ENCODE data around the gene SMOC2.

SMOC2 gene

DNA sequence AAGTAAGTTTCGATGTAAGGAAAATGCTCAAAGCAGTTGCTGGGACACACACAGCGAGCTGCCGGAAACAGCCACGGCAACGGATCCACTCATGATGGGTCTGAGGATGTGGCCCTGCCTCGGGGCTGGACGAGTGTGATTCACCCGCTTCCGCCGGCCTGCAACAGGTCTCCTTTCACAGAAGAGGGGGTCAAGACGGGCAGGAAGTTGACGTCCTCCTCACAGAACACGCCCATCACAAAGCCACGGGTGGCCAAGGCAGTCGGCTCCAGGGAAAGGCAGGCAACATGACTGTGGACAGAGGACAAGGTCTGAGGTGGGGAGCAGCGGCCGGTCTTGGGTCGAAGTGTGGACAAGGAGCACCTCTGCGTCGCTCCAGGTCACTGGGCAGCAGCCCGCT, 29.9 kb upstream of the SMOC2 start:
- Mint-ChIP-seq H3K4me3 (no peak overlapping the region), H3K4me1 (ENCODE audit: low read depth) (no peaks in the 10 kb centered on the region), H3K27ac (no peak overlapping the region), H3K36me3 (ENCODE audit: low read depth) (no peaks in the 10 kb centered on the region), H3K9me3 (no peaks in the 10 kb centered on the region), H3K27me3 (ENCODE audit: low read depth) (no peaks in the 10 kb centered on the region)
- no peak for DNase-seq (ENCODE audit: low spot score)

DNA sequence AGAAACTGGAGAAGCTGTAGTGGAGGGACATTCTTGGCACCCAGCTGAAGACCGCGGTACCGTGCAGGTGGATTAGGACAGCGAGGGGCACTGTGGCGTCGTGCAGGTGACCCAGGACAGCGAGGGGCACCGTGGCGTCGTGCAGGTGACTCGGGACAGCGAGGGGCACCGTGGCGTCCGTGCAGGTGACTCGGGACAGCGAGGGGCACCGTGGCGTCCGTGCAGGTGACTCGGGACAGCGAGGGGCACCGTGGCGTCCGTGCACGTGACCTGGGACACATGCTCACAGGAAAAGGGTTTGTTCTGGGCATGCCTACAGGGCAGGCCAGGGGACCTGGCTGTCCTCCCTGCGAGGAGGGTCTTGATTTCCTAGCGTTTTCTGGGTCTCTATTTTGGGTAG, 29.2 kb upstream of the SMOC2 start:
- H3K27ac Mint-ChIP-seq, result no peak overlapping the region
- no peak overlapping the region for H3K4me3 Mint-ChIP-seq
- H3K27me3 Mint-ChIP-seq (ENCODE audit: low read depth), result no peaks in the 10 kb centered on the region
- no peaks in the 10 kb centered on the region for H3K4me1 Mint-ChIP-seq (ENCODE audit: low read depth)
- no peaks in the 10 kb centered on the region for H3K36me3 Mint-ChIP-seq (ENCODE audit: low read depth)
- H3K9me3 Mint-ChIP-seq, result no peaks in the 10 kb centered on the region
- no peak for DNase-seq (ENCODE audit: low spot score)

DNA sequence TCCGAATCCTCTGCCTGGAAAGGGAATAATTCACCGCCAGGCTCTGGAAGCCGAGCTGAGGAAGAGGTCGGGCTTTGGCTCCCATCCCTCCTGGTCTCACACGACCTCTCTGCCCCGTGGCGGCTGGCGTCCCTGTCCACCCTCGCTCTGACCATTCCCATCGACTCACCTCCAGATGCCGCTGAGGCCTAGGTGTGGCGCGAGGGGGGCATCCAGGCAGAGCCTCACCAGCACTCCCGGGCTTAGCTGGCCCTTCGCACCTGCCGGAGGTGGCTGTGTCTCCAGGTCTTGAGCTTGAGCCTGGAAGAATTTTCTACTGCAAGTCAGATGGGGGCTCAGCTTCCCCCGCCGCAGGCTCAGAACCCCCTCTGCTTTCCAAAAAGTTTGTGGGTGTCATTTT, 28.5 kb upstream of the SMOC2 start:
- no peak for DNase-seq (ENCODE audit: low spot score)
- no peak overlapping the region for H3K27ac Mint-ChIP-seq
- H3K4me3 Mint-ChIP-seq, result no peak overlapping the region
- H3K27me3 Mint-ChIP-seq (ENCODE audit: low read depth), result no peaks in the 10 kb centered on the region
- H3K9me3 Mint-ChIP-seq, result no peaks in the 10 kb centered on the region
- no peaks in the 10 kb centered on the region for H3K4me1 Mint-ChIP-seq (ENCODE audit: low read depth)
- no peaks in the 10 kb centered on the region for H3K36me3 Mint-ChIP-seq (ENCODE audit: low read depth)

DNA sequence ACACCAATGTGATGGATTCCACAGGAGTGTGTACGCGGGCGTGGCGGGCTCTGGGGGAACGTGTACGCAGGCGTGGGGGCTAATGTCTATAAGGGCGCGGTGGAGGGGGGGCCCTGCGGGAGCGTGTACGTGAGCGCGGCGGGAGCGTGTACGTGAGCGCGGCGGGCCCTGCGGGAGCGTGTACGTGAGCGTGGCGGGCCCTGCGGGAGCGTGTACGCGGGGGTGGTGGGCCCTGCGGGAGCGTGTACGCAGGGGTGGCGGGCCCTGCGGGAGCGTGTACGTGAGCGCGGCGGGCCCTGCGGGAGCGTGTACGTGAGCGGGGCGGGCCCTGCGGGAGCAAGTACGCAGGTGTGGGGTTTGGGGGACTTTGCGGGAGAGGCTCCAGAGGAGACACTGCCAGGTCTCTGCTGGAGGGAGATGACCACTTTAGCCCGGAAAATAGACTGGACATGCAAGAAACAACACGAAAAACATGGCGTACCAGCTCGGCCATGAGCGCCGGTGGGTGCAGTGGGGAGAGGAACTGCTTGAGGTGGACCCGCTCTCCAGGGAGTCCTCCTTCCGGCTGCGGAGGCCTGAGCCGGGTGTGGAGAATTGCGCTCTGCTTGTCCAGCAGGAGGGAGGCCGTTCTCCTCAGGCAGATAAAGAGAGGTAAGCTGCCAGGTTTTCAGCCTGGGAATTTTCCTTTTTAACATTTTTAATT, 27.8 kb upstream of the SMOC2 start:
- Mint-ChIP-seq H3K27me3 (ENCODE audit: low read depth) (no peaks in the 10 kb centered on the region), H3K27ac (no peak overlapping the region), H3K4me3 (no peak overlapping the region), H3K9me3 (no peaks in the 10 kb centered on the region), H3K4me1 (ENCODE audit: low read depth) (no peaks in the 10 kb centered on the region), H3K36me3 (ENCODE audit: low read depth) (no peaks in the 10 kb centered on the region)
- no peak for DNase-seq (ENCODE audit: low spot score)

DNA sequence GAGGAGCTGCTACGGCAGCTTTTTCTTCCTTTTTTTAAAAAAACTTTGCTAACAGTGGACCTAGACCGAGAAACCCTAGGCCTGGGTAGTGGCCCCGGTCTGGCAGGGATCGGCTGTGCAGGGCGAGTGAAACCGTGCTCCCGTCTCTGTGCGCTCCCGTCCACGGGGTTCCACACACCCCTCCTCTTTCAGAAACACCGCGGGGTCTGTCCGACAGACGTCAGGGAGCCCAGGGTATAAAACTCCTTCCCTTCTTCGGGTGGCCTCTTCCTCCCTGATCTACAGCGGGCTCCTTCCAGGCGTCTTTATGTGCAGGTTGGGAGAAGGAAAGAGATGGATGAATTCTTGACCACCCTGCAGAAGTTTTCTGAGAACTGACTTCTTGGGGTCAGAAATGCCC, 27.1 kb upstream of the SMOC2 start:
- Mint-ChIP-seq H3K9me3 (no peaks in the 10 kb centered on the region), H3K4me1 (ENCODE audit: low read depth) (no peaks in the 10 kb centered on the region), H3K4me3 (no peak overlapping the region), H3K36me3 (ENCODE audit: low read depth) (no peaks in the 10 kb centered on the region), H3K27me3 (ENCODE audit: low read depth) (no peaks in the 10 kb centered on the region), H3K27ac (no peak overlapping the region)
- DNase-seq (ENCODE audit: low spot score), result no peak

DNA sequence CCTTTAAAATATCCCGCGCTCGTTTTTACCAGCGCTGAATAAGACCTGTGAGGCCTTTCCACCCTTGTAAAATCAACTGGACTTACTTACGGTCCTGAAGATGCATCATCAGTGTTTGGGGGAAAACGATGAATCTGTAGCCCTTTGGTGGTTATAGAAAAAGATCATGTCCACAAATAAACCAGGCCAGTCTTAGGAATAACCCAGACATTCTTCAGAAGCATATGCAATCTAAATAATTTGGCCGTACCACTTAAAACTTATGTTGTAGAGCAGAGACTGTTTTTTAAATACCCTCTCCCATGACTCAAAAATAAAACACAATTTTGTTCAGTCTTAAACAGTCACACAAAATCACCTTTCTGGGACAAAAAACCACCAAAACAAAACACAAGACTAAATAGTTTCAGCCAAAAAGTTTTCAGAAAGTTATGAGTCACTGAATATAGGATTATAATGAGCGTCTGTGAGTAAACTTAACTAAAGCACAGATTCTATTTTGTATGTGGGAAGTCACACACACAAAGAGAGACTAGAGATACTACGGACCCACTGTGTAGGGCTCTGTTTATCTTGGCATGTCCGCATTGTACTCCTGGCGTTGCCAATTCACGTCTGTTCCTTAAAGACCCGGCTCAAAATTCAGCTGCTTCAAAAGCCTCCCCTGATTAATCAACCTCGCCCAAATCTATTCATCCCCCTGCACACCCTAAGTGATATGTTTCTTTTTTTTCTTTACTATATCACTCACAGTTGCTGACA, 26.5 kb upstream of the SMOC2 start:
- no peak for DNase-seq (ENCODE audit: low spot score)
- Mint-ChIP-seq H3K27ac (no peak overlapping the region), H3K9me3 (no peaks in the 10 kb centered on the region), H3K4me1 (ENCODE audit: low read depth) (no peaks in the 10 kb centered on the region), H3K27me3 (ENCODE audit: low read depth) (no peaks in the 10 kb centered on the region), H3K4me3 (no peak overlapping the region), H3K36me3 (ENCODE audit: low read depth) (no peaks in the 10 kb centered on the region)

DNA sequence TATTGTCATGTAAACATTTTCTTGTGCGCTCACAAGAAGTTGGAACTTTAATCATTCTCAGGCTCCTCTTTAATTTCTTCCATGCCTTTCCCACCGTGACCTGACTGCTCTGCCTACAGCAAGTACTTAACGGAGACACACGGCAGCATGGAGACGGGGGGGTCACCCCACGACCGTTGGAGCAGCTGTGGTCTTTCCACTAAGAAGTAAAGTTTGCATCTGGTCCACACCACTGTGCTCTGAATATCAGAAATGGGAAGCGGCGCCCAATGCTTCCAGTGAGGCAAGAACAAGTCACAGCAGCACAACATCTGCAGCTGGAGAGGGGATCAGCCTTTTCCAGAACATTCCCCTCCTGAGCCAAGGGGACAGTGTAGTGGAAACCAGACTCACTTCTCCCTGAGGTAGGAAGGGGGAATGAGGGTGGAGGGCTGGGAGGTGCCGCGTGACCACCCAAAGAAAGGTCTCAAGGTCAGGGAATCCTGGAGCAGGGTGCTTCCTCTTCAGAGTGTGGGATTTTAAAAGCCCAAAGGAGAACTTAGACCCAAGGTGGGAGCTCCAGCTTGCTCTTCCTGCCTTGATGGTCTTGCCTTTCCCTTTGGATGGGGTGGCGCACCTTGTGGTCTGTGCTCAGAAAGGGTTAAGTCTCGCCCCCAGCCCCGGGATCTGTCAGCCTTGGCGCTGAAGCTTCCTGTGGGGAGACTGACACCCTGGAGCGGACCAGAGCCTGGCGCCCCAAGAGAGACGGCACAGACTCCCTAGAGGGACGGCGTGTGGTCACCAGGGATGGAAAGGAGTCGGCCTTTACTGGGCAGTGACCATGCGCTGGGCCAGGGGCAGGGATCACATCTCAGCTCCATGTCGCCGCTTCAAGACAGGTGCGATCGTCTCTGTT, 25.6 kb upstream of the SMOC2 start:
- no peaks in the 10 kb centered on the region for H3K36me3 Mint-ChIP-seq (ENCODE audit: low read depth)
- H3K27ac Mint-ChIP-seq, result no peak overlapping the region
- no peaks in the 10 kb centered on the region for H3K9me3 Mint-ChIP-seq
- DNase-seq (ENCODE audit: low spot score), result no peak
- H3K4me3 Mint-ChIP-seq, result no peak overlapping the region
- H3K27me3 Mint-ChIP-seq (ENCODE audit: low read depth), result no peaks in the 10 kb centered on the region
- H3K4me1 Mint-ChIP-seq (ENCODE audit: low read depth), result no peaks in the 10 kb centered on the region

DNA sequence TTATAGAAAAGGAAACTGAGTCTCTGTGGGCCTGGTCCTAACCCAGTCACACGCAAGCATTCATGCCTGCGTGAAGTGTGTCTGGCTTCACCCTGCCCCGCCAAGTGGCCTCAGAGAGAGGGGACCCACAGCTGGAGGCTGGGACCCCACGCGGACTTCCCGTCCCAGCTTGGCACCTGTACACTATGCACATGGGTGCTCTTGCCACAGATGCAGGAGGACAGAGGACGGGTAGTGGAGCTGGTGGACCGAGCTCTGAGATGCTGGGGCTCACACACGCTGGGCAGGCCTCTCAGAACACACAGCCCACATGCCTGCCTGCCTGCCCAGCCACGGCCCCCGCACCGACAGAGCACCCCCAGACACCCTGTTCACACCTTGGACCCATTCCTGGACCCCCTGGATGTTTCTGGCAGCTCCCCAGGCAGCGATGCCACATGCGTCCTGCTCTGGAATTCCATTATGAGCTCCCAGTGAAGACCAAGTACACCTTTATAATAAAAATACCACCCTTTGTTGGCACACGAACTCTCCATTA, 24.9 kb upstream of the SMOC2 start:
- no peak overlapping the region for H3K27ac Mint-ChIP-seq
- H3K27me3 Mint-ChIP-seq (ENCODE audit: low read depth), result no peaks in the 10 kb centered on the region
- H3K4me1 Mint-ChIP-seq (ENCODE audit: low read depth), result no peaks in the 10 kb centered on the region
- no peak overlapping the region for H3K4me3 Mint-ChIP-seq
- no peak for DNase-seq (ENCODE audit: low spot score)
- no peaks in the 10 kb centered on the region for H3K9me3 Mint-ChIP-seq
- H3K36me3 Mint-ChIP-seq (ENCODE audit: low read depth), result no peaks in the 10 kb centered on the region

DNA sequence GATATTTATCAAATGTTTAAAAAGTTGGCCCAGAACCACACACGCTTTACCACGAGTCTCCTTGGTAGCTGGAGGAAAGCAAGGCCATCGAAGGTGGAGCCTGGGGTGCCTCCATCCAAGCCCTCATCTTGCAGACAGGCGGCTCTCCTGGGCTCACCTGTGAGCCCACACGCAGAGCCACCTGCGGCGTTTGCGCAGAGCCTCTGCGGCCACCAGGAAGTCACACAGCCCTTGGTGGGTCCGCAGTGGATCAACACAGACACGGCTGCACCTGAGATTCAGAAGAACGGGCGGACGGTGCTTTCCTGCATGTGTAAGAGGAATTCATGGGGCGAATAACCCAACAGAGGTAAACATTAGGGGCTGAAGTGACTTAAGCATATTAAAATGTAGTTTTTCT, 24.5 kb upstream of the SMOC2 start:
- no peak for DNase-seq (ENCODE audit: low spot score)
- H3K9me3 Mint-ChIP-seq, result no peaks in the 10 kb centered on the region
- no peak overlapping the region for H3K27ac Mint-ChIP-seq
- H3K4me1 Mint-ChIP-seq (ENCODE audit: low read depth), result no peaks in the 10 kb centered on the region
- no peaks in the 10 kb centered on the region for H3K27me3 Mint-ChIP-seq (ENCODE audit: low read depth)
- no peak overlapping the region for H3K4me3 Mint-ChIP-seq
- H3K36me3 Mint-ChIP-seq (ENCODE audit: low read depth), result no peaks in the 10 kb centered on the region

DNA sequence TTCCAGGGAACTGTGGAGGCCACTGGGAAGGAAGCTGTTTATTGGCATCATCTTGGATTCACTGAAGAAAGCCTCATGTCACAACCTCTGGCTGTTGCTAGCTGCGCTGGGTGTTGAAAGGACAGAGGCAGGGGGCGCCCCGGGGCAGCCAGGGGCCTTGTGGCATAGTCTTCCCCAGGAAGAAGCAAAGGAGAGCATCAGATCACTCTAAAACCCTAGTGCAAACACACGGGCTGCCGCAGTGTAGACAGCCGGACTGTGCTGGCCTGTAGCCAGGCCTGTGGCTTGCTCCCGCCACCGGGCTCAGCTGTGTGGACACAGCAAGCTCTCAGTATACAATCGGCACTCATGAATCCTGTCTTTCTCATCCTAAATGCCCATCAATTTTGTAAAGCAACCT, 23.8 kb upstream of the SMOC2 start:
- H3K36me3 Mint-ChIP-seq (ENCODE audit: low read depth), result no peaks in the 10 kb centered on the region
- no peaks in the 10 kb centered on the region for H3K27me3 Mint-ChIP-seq (ENCODE audit: low read depth)
- no peak overlapping the region for H3K4me3 Mint-ChIP-seq
- H3K9me3 Mint-ChIP-seq, result no peaks in the 10 kb centered on the region
- no peak overlapping the region for H3K27ac Mint-ChIP-seq
- no peaks in the 10 kb centered on the region for H3K4me1 Mint-ChIP-seq (ENCODE audit: low read depth)
- no peak for DNase-seq (ENCODE audit: low spot score)

DNA sequence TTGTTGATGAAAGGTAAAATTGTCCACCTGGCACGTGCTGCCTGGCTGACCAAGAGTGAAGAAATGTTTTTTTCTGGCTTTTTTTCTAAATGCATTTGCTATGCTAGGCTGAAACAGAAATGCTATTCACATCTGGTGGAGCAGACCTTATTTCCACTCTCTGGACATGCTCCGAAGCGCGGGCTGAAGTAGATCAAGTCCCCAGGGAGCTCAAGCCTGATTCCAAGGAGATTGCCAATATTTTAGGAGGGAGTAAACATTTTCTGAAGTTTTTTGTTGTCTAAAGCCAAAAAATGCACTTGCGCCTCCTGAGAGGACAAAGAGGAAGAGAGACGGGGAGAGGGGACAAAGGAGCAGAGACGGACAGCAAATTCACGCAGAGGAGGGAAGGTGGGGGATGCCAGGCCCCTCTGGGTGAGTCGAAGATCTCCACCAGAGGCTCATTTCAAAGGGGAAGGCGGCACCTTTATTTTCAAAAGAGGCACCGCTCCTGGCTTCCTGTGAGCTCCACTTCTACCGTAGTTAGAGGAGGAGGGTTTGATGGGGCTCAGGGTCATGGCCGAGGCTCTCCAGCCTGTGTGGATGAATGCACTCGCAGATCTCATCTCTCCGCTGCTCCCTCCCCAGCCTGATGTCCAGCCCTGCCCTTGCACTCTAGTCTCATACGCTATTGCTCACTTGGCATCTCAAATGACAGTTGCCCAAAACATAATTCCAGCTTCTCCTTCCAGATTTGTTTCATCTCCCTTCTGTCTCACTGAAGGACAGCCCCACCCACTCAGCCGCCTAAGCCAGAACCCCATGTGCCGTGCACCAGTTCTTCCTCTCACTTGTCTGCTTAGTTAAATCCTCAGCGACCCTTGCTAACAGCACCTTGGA, 23.1 kb upstream of the SMOC2 start:
- H3K27ac Mint-ChIP-seq, result no peak overlapping the region
- H3K4me1 Mint-ChIP-seq (ENCODE audit: low read depth), result no peaks in the 10 kb centered on the region

DNA sequence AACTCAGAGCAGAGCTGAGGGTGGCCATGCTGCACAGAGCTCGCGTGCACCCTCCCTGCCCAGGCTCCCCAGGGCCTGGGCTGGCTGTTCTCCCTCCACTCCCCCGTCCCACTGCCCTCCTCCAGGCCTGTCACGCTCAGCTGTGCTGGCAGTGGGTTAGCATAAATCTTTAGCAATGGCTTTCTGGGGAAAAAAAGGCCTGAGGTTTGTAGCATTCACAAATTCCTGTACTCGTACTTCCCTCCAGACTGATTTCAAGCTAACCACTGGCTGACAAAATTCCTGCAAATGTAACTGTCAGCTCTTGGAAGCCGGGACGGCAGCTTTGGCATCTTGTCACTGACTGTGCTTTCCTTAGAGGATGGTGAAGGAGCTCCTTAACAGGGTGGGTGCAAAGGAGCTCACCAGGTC, 22.3 kb upstream of the SMOC2 start:
- no peak overlapping the region for H3K4me3 Mint-ChIP-seq
- H3K9me3 Mint-ChIP-seq, result no peaks in the 10 kb centered on the region
- H3K27me3 Mint-ChIP-seq (ENCODE audit: low read depth), result no peaks in the 10 kb centered on the region
- H3K36me3 Mint-ChIP-seq (ENCODE audit: low read depth), result no peaks in the 10 kb centered on the region
- no peak overlapping the region for H3K27ac Mint-ChIP-seq
- DNase-seq (ENCODE audit: low spot score), result no peak
- no peaks in the 10 kb centered on the region for H3K4me1 Mint-ChIP-seq (ENCODE audit: low read depth)

More for the DNA sequence above, 23.1 kb upstream of the SMOC2 start:
- no peaks in the 10 kb centered on the region for H3K9me3 Mint-ChIP-seq
- H3K4me3 Mint-ChIP-seq, result no peak overlapping the region
- DNase-seq (ENCODE audit: low spot score), result no peak
- no peaks in the 10 kb centered on the region for H3K36me3 Mint-ChIP-seq (ENCODE audit: low read depth)
- no peaks in the 10 kb centered on the region for H3K27me3 Mint-ChIP-seq (ENCODE audit: low read depth)

DNA sequence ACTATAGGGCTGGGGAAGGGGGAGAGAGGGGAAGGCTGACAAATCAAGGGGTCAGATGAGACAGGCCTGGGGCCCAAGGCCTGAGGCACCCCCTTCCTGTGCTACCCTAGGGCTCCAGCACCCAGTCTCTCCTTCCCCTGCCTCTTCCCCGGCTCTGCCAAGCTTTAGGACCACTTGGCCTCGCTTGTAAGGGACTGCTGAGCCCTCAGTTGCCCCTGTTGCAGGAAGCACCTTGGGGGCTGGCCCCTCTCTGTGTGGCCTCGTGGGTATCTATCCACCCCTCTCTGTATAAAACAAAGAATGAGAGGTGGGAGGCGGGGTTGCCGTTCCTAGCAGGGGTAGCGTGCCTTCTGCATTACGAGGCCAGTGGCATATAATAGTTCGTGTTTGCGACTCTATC, 21.4 kb upstream of the SMOC2 start:
- no peak overlapping the region for H3K27ac Mint-ChIP-seq
- H3K4me3 Mint-ChIP-seq, result no peak overlapping the region
- no peaks in the 10 kb centered on the region for H3K4me1 Mint-ChIP-seq (ENCODE audit: low read depth)
- no peaks in the 10 kb centered on the region for H3K27me3 Mint-ChIP-seq (ENCODE audit: low read depth)
- H3K36me3 Mint-ChIP-seq (ENCODE audit: low read depth), result no peaks in the 10 kb centered on the region
- DNase-seq (ENCODE audit: low spot score), result no peak
- no peaks in the 10 kb centered on the region for H3K9me3 Mint-ChIP-seq
